Spleen (tissue), 11 donors: Measurements from ENCODE around the gene METTL24. TPM values are rescaled to one million over a fixed set of nuclear protein-coding genes. Genes with fewer than 3 reads are reported as not detected.
"Not testable (repeated sequence)": the region's sequence is repeated elsewhere in the genome, so short reads cannot be mapped to it uniquely, and the experiment has no call there.

ENCODE experiments used
- DNase-seq: peaks from one replicate; pipeline ENCODE4 v3.0.0-alpha.2; 2020
- H3K27ac ChIP-seq, 8 donors: fragments of 200-600 bp; sonication (generic) in 7 of 8; 1 replicate in 4 of 8; 2 replicates in 4 of 8; pipeline versions ENCODE4 v1.5.0 to v1.8.0; 2016 to 2021; ENCODE audit warnings: inconsistent platforms in 4 of 8, mild to moderate bottlenecking in 4 of 8, moderate library complexity in 1 of 8
- H3K27me3 ChIP-seq, 7 donors: fragments of 200-600 bp; sonication (generic) in 6 of 7; replicated peaks in 1 of 7; 1 replicate in 4 of 7; 2 replicates in 3 of 7; pipeline versions ENCODE4 v1.5.0 to v1.8.0; 2016 to 2021; ENCODE audit warnings: inconsistent platforms in 3 of 7, mild to moderate bottlenecking in 1 of 7
- H3K36me3 ChIP-seq, 6 donors: fragments of 200-600 bp; sonication (generic) in 5 of 6; 1 replicate in 4 of 6; 2 replicates in 2 of 6; pipeline versions ENCODE4 v1.5.0 to v1.8.0; 2016 to 2021; ENCODE audit warnings: inconsistent platforms in 2 of 6
- H3K4me1 ChIP-seq, 6 donors: fragments of 200-600 bp; sonication (generic) in 5 of 6; 1 replicate in 3 of 6; 2 replicates in 3 of 6; pipeline versions ENCODE4 v1.5.0 to v1.8.0; 2016 to 2021; ENCODE audit warnings: inconsistent platforms in 3 of 6
- H3K4me3 ChIP-seq, 8 donors: fragments of 200-600 bp; sonication (generic) in 7 of 8; 1 replicate in 4 of 8; 2 replicates in 4 of 8; pipeline versions ENCODE4 v1.5.0 to v1.8.0; 2016 to 2021; ENCODE audit warnings: inconsistent platforms in 4 of 8, mild to moderate bottlenecking in 4 of 8, moderate library complexity in 2 of 8
- H3K9me3 ChIP-seq, 8 donors: fragments of 200-600 bp; sonication (generic) in 7 of 8; 1 replicate in 4 of 8; 2 replicates in 4 of 8; pipeline versions ENCODE4 v1.5.0 to v1.8.0; 2016 to 2021; ENCODE audit warnings: inconsistent platforms in 4 of 8
- CTCF ChIP-seq, 11 experiments: fragments of 200-600 bp in 7 of 11; fragments of 450-650 bp in 4 of 11; sonication (generic) in 4 of 11; IDR thresholded peaks in 8 of 11; conservative IDR thresholded peaks in 3 of 11; 1 replicate in 7 of 11; 2 replicates in 4 of 11; pipeline versions ENCODE4 v1.4.0 to v1.8.0; 2016 to 2021; ENCODE audit warnings: antibody characterized with exemption in 11 of 11, inconsistent platforms in 4 of 11, mild to moderate bottlenecking in 1 of 11
- POLR2A ChIP-seq, 3 donors: fragments of 450-650 bp; IDR thresholded peaks; one replicate each; pipeline ENCODE4 v1.5.1; 2017; ENCODE audit warnings: antibody characterized with exemption in 3 of 3, mild to moderate bottlenecking in 1 of 3
- POLR2AphosphoS5 ChIP-seq, 3 donors: sonication (generic); formaldehyde crosslinking; IDR thresholded peaks; one replicate each; pipeline ENCODE4 v1.5.1; 2017; ENCODE audit warnings: antibody characterized with exemption in 3 of 3
- WGBS, 5 donors: extraction: QIAGEN DNeasy Blood & Tissue Kit in 3 of 5; methylation state at CpG; one replicate each; pipeline versions ENCODE4 v1.1.5 to v1.1.7; 2013 to 2018; 5-methylcytosine and 5-hydroxymethylcytosine counted together
- intact Hi-C: fragments of 100-400 bp; cut with DNase I; formaldehyde crosslinking; loops from one replicate; pipeline ENCODE4 v1.15.0; 2023; ENCODE audit warnings: low total_unique reads
- polyA plus RNA-seq, 3 donors: library from polyadenylated mRNA; stranded (reverse); fragments of 200-250 nt; gene quantifications; one replicate each; pipeline ENCODE4 v1.2.1, GENCODE V29; 2013
- total RNA-seq, 7 donors: library from RNA; depleted of rRNA in 3 of 7; stranded (reverse); fragments of >200 nt in 3 of 7; fragmentation: NEBNext Ultra II Directional in 4 of 7; extraction: Animal tissue kit (Norgen Biotek cat#: 25700) in 4 of 7; gene quantifications; one replicate each; pipeline versions ENCODE4 v1.1.0 to v1.2.1, GENCODE V29; 2016 to 2021
- donor health status: healthy with polysubstance abuse.
- donor health status: DM: no; HTN: no; CAD: no; lungs with moderate emphysema.
- donor health status: DM: no; HTN: no; CAD: no.
- donor health status: Bipolar disorder and iron deficiency.
- donor health status: healthy.
- donor health status: DM: no; HTN: no; CAD: no.
- donor health status: DM: yes; HTN: yes; CAD: no.

METTL24 gene
- total and polyA plus RNA-seq, 10 donors, result 0.67 to 1.2 (median 0.98) TPM; not detected in 5

GRCh38 chr6:110239526-110240274, 118.4 kb downstream of the METTL24 start:
- no peak for TF ChIP-seq POLR2AphosphoS5 (IDR thresholded peaks at IDR 0.05)
- Histone ChIP-seq H3K36me3 (peaks cover 0 to 19% (median 0%) of the 10 kb centered on the region in 6 donors), H3K9me3 (no peaks in the 10 kb centered on the region), H3K27me3 (no peaks in the 10 kb centered on the region), H3K4me1 (peaks cover 0 to under 1% (median 0%) of the 10 kb centered on the region in 6 donors), H3K27ac (no peak overlapping the region), H3K4me3 (no peak overlapping the region)
- intact Hi-C loops, result no loop called here
- no peak for DNase-seq
- WGBS, 5 donors, result 89 to 96% (median 94%) methylated on average over 1 of the region's 1 CpG

- H3K27ac ChIP-seq, H3K4me3 ChIP-seq, intact Hi-C loops, H3K27me3 ChIP-seq, DNase-seq, H3K9me3 ChIP-seq: not testable (repeated sequence)
- Histone ChIP-seq H3K36me3 (peaks cover 0 to 26% (median 0%) of the 10 kb centered on the region in 6 donors), H3K4me1 (peaks cover 10 to 23% (median 15%) of the 10 kb centered on the region in 6 donors)
- 96 to 100% (median 97%) methylated on average over 1 of the region's 1 CpG for WGBS, 5 donors
Measured at GRCh38 chr6:110236007-110236406, 122.1 kb downstream of the METTL24 start.

GRCh38 chr6:110233770-110234374, 124.3 kb downstream of the METTL24 start:
- no peak for TF ChIP-seq CTCF (IDR thresholded peaks at IDR 0.05 in 8 of 11, conservative IDR thresholded peaks at IDR 0.05 in 3 of 11)
- no peak for TF ChIP-seq POLR2AphosphoS5 (IDR thresholded peaks at IDR 0.05)
- no peak for TF ChIP-seq POLR2A (IDR thresholded peaks at IDR 0.05)
- Histone ChIP-seq H3K4me1 (peaks cover 10 to 23% (median 15%) of the 10 kb centered on the region in 6 donors), H3K4me3 (no peak overlapping the region), H3K27ac (peak overlapping the region in 5 of 8 donors; percentile 27 to 56 (median 38)), H3K27me3 (no peaks in the 10 kb centered on the region), H3K9me3 (no peaks in the 10 kb centered on the region), H3K36me3 (peaks cover 0 to 44% (median 11%) of the 10 kb centered on the region in 6 donors)
- intact Hi-C loops, result no loop called here
- WGBS, 5 donors, result 90 to 97% (median 93%) methylated on average over 2 of the region's 2 CpGs
- DNase-seq, result no peak

- no peak for TF ChIP-seq CTCF (IDR thresholded peaks at IDR 0.05 in 8 of 11, conservative IDR thresholded peaks at IDR 0.05 in 3 of 11)
- no peak for TF ChIP-seq POLR2A (IDR thresholded peaks at IDR 0.05)
- TF ChIP-seq POLR2AphosphoS5 (IDR thresholded peaks at IDR 0.05), result no peak
- DNase-seq, result no peak
- Histone ChIP-seq H3K9me3 (no peaks in the 10 kb centered on the region), H3K27ac (peak overlapping the region in 1 of 8 donors; percentile 42), H3K27me3 (no peaks in the 10 kb centered on the region), H3K4me3 (no peak overlapping the region), H3K36me3 (peaks cover 0 to 53% (median 22%) of the 10 kb centered on the region in 6 donors), H3K4me1 (peaks cover 10 to 23% (median 15%) of the 10 kb centered on the region in 6 donors)
- WGBS, 5 donors, result 70 to 90% (median 84%) methylated on average over 2 of the region's 2 CpGs
- intact Hi-C loops, result no loop called here
Measured at GRCh38 chr6:110232450-110232849, 125.7 kb downstream of the METTL24 start.

GRCh38 chr6:110226261-110226660, 131.9 kb downstream of the METTL24 start:
- intact Hi-C loops, result no loop called here
- peaks cover 3 to 98% (median 45%) of the 10 kb centered on the region in 6 donors for H3K36me3 ChIP-seq
- TF ChIP-seq POLR2A (IDR thresholded peaks at IDR 0.05) (no peak), POLR2AphosphoS5 (IDR thresholded peaks at IDR 0.05) (no peak), CTCF (IDR thresholded peaks at IDR 0.05 in 8 of 11, conservative IDR thresholded peaks at IDR 0.05 in 3 of 11) (no peak)
- H3K27ac ChIP-seq, result no peak overlapping the region
- H3K9me3 ChIP-seq, result no peaks in the 10 kb centered on the region
- H3K4me3 ChIP-seq, result no peak overlapping the region
- DNase-seq, result no peak
- 90 to 100% (median 95%) methylated on average over 1 of the region's 1 CpG for WGBS, 5 donors
- peaks cover 0 to 3% (median 0%) of the 10 kb centered on the region in 6 donors for H3K4me1 ChIP-seq
- no peaks in the 10 kb centered on the region for H3K27me3 ChIP-seq
